HG02759 (cell line): ENCODE data around the gene TNFAIP2.

Experiments
- ATAC-seq: cut with Tn5 transposase; IDR thresholded peaks from one replicate; pipeline ENCODE4 v1.9.1; 2021; ENCODE audit warnings: mild to moderate bottlenecking, moderate library complexity; ENCODE audit not compliant: unreplicated experiment

Gene TNFAIP2

GRCh38 chr14:103121846-103122584 lies 1.2 kb upstream of the TNFAIP2 start:
- no peak for ATAC-seq

GRCh38 chr14:103122585-103122946 lies 695 bp upstream of the TNFAIP2 start:
- ATAC-seq = no peak

DNA sequence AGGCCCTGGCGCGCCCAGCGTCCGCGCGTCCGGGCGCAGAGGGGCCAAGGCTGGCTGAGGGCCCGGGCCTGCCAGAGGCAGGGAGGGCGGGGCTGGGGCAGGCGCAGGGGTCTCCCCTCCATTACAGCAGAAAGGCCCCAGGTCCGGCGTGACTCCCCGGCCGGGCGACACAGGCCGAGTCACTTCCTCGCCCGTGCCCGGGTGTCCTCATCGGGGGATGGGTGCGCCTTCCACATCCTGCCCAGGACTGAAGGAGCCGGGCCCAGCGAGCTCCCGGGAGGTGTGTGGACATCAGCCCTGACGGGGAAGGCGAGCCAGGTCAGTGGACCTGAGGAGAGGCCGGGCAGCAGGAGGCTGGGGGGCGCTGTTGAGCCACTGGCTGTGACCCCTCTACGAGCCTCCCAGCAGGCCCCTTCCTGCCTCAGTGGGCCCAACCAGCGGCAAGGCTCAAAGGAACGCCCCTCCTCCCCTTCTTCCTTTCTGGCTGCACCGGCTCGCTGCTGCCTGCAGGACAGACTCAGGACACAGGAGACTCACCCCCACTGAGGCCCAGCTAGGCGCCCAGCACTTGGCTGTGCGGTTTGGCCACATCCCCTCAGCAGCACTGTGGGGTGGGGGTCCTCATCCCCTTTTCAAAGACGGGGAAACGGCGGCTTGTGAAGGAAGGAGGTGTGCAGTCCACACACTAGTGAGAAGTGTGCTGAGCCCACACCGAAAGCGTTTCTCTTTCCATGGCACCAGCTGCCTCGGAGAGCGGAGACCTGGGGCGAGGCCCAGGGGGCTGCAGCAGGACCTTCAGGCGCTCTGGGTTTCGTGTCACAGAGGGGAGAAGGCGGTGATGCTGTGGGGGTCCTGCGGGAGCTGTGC lies 606 bp downstream of the TNFAIP2 start:
- ATAC-seq = no peak

- no peak for ATAC-seq
Measured at GRCh38 chr14:103124501-103125001, 1.3 kb downstream of the TNFAIP2 start.

DNA sequence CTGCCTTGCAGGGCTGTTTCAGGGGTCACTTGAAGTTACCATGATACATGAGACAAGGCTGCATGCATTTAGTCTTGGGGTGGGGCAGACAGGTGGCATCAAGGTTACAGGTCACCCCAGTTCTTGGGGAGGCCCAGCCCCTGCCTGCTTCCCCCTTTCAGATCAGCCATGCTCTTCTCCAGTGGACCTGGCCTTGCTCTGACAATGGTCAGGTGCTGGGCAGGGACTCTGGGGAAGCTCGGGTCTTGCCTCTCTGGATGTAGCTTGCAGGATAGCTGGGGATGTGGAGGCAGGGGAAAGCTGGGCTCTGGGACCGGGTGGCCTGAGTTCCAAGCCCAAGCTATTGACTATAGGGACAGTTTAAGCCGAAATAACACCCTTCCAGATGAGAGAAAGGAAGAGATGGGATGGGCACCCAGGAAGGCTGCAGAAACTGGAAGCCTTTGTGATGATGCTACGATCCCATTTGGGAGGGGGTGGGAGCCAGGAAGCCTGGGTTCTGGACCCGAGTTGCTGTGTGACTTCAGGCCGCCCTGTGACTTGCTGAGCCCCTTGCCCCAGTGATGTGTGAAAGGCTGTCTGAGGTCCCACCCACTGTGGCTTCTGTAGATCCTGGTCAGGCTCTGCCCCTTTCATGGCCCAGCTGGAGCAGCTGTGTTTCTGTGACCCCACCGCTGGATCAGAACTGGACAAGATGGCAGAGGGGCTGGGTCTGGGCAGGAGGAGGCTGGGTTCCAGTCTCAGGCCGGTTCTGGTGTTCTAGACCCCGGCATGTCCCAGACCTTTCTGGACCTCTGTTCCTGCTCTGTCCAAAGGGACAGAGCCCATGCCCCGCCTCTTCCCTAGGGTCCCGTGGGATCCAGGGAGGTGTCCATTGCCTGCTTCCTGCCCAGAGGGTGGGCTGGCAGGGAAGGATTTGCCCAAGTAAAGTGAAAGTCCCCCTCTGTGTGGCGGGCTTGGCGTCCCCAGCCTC lies 2.1 kb downstream of the TNFAIP2 start:
- ATAC-seq = no peak

DNA sequence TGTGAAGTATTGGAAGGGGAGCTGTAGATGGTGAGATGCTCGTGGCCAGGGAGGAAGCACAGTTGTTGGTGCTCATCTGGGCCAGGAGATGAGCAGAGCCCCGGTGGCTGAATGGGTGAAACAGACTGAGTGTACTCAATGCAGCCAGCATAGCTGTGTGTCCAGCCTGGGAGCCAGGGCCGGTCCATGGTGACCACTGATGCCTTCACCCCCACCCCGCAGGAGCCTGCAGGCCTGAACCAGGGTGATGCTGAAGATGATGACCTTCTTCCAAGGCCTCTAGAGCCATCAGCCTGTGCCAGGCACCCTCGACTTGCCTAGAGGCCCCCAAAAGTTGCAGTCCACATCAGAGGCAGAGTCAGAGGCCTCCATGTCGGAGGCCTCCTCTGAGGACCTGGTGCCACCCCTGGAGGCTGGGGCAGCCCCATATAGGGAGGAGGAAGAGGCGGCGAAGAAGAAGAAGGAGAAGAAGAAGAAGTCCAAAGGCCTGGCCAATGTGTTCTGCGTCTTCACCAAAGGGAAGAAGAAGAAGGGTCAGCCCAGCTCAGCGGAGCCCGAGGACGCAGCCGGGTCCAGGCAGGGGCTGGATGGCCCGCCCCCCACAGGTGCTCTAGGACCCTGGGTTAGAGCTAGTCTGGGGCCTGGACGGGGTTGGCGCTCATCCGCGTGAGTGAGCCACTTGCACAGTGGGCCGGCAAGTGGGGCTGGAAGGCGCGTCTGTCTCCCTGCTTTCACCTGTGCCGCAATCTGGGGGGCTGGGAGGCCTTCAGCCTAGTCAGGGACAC lies 3.0 kb downstream of the TNFAIP2 start:
- ATAC-seq = no peak

- ATAC-seq = no peak
Measured at GRCh38 chr14:103126873-103127304, 3.6 kb downstream of the TNFAIP2 start.

DNA sequence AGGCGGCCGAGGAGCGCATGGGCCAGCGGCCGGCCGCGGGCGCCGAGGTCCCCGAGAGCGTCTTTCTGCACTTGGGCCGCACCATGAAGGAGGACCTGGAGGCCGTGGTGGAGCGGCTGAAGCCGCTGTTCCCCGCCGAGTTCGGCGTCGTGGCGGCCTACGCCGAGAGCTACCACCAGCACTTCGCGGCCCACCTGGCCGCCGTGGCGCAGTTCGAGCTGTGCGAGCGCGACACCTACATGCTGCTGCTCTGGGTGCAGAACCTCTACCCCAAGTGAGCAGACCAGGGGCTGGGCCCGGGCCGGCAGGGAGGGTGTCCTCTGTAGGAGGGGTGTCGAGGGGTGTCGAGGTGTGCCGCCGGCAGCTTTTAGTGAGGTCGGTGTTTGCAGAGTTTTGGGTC lies 4.1 kb downstream of the TNFAIP2 start:
- no peak for ATAC-seq

- no peak for ATAC-seq
Measured at GRCh38 chr14:103127861-103128598, 4.8 kb downstream of the TNFAIP2 start.

DNA sequence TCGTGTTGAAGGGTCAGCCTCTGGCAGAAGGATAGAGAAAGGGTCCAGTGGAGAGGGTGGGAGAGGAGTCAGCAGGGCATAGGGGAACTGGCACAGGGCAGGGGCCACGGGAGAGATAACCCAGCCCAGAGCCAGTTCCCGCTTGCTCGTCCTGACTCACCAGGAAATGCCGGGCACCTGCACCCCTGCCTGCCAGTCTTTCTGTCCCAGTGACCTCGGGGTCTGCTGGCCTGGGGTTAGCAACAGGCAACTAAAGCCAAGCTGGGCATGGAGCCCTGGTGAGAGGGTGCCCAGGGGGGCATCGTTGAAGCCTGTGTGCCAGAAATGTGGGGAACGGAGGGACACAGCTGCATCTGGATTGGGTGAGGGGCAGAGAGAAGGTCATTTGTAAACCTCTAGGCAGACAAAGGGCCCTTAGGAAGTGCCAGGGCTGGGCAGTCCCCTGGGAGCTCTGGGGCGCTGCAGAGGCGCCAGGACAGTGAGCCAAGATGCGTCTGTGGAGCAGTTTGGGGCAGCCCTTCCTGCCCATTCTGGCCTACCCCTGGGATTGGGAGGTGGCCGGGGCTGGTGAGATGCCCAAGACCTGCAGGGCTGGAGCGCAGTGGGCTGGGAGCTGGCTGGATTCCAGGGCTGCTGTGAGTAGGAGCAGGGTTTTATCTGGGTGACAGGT lies 5.5 kb downstream of the TNFAIP2 start:
- no peak for ATAC-seq

- no peak for ATAC-seq
Measured at GRCh38 chr14:103129301-103130016, 6.2 kb downstream of the TNFAIP2 start.

- no peak for ATAC-seq
Measured at GRCh38 chr14:103130017-103130764, 6.9 kb downstream of the TNFAIP2 start.

- no peak for ATAC-seq
Measured at GRCh38 chr14:103130965-103131364, 7.7 kb downstream of the TNFAIP2 start.

GRCh38 chr14:103131580-103131979 lies 8.3 kb downstream of the TNFAIP2 start:
- no peak for ATAC-seq

- no peak for ATAC-seq
Measured at GRCh38 chr14:103132381-103133209, 9.3 kb downstream of the TNFAIP2 start.
